AG09309 (cell line): ENCODE measurements around the gene SLC9A7.
A peak's percentile ranks its signal among the peaks of the same experiment; 100 is the strongest.

Experiments
- DNase-seq: peaks from one replicate; pipeline ENCODE4 v3.0.0-alpha.2; 2010; ENCODE audit warnings: low read depth
- H3K4me3 ChIP-seq: 2 replicates; pipeline ENCODE4 v1.5.1; 2011; ENCODE audit warnings: mild to moderate bottlenecking, low read depth, low read length, moderate library complexity; ENCODE audit not compliant: control insufficient read depth
- CTCF ChIP-seq: IDR thresholded peaks from 2 replicates; pipeline ENCODE4 v1.5.1; 2011; ENCODE audit warnings: mild to moderate bottlenecking, low read depth, low read length, inconsistent platforms; ENCODE audit not compliant: insufficient read depth, control insufficient read depth; ENCODE audit errors: missing control alignments

The SLC9A7 gene

DNA sequence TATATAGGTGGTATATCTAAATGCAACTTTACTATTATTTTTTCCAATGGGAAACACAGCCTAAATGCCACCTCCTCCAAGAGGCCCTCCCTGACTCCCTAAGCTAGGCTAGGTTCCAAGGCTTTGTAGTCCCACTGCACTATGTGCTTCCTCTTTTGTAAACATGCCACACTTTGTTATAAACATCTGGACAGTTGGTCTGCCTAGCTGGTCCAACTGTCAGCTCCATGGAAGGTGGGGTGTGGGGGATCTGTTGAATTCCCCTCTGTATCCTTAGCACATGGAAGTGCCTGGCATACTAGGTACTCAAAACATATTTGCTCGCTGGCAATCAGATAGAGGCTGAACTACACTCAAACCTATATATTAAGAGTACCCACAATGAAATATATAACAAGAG is 63.4 kb downstream of the SLC9A7 start:
- H3K4me3 ChIP-seq = no peak overlapping the region
- no peak for DNase-seq
- no peak for TF ChIP-seq CTCF

DNA sequence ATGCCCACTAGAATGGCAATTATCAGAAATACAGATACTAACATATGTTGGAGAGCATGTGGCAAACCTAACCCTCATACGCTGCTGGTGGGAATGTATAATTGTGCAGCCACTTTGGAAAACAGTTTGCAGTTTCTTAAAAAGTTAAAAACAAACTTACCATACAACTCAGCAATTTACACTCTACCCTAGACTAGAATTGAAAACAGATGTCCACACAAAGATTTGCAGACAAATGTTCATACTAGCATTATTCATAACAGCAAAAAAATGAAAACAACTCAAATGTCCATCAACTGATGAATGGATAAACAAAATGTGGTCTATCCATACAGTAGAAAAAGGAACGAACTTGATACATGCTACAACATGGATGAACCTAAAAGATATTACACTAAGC is 64.4 kb downstream of the SLC9A7 start:
- no peak overlapping the region for H3K4me3 ChIP-seq
- TF ChIP-seq CTCF = no peak
- no peak for DNase-seq

- H3K4me3 ChIP-seq = no peak overlapping the region
- no peak for TF ChIP-seq CTCF
- DNase-seq = no peak
Observed at GRCh38 chrX:46693149-46693548, 65.8 kb downstream of the SLC9A7 start.

DNA sequence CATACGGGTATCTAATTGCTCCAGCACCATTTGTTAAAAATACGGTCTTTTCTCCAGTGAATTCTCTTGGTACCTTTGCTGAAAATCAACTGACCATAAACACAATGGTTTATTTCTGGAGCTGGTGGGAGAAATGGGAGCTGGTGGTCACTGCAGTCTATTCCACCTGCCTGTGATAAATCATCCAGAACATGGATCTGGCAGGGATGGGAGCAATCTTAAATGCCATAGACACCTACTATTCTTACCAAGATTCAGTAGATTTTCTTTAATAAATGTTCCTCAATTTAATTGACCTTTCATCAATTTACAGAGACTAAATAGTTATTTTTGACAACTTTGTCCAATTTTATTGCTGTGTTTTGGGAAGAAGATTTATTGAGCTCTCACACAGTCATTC is 68.1 kb downstream of the SLC9A7 start:
- H3K4me3 ChIP-seq = no peak overlapping the region
- no peak for DNase-seq
- no peak for TF ChIP-seq CTCF

GRCh38 chrX:46687619-46688018 is 71.3 kb downstream of the SLC9A7 start:
- no peak for TF ChIP-seq CTCF
- no peak for DNase-seq
- H3K4me3 ChIP-seq = no peak overlapping the region

DNA sequence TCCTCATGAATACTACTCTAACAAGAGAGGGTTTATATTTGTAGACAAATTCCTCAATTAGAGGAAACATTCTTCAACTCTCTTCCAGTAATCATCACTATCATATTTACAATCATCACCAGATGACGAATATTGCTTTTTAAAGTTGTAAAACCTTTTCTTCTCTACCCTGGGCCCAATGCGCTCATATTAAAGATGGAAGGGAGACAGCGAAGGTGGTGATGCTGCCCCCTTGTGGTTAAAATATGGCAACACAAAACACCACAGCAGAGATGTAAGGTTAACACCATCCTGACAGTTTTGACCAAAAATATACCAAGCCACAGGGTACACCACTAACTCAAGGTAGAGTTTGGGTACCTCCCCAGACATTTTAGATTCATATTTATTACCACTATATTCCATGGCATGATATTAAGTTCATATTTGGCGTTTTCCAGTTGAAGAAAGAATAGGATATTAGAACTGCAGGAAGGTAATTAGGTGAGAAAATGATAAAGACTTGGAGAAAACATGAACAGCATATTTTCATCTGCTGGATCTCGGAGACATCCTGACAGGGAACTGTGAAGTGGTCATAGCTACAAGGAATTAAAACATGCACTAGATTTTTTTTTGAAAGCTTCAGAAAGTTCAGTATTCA is 72.8 kb downstream of the SLC9A7 start:
- peak; percentile 74 for TF ChIP-seq CTCF
- DNase-seq = no peak
- no peak overlapping the region for H3K4me3 ChIP-seq

DNA sequence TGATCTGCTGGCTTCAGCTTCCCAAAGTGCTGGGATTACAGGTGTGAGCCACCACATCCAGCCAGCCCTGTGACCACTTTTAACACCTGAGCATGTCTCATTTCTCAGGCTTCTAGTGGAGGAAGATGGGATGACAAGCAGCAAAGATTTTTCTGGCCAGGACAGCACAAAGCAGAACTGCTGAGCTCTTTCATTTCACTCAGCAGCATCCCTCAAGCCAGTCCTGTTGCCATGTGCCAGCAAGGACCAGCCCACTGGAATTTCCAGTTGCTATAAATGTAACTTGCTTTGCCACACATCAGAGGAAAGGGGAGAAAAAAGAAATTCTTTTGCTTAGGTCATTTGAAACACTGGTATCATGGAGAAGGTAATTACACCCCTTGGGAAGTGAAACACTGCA is 75.9 kb downstream of the SLC9A7 start:
- no peak overlapping the region for H3K4me3 ChIP-seq
- no peak for DNase-seq
- no peak for TF ChIP-seq CTCF
